ENCODE data around the gene CDH11. TPM values are rescaled to one million over a fixed set of nuclear protein-coding genes. Genes with fewer than 3 reads are reported as not detected.

The CDH11 gene
- total and polyA plus RNA-seq, 2 experiments from 2014 or later = 3.5 to 19.6 TPM

DNA sequence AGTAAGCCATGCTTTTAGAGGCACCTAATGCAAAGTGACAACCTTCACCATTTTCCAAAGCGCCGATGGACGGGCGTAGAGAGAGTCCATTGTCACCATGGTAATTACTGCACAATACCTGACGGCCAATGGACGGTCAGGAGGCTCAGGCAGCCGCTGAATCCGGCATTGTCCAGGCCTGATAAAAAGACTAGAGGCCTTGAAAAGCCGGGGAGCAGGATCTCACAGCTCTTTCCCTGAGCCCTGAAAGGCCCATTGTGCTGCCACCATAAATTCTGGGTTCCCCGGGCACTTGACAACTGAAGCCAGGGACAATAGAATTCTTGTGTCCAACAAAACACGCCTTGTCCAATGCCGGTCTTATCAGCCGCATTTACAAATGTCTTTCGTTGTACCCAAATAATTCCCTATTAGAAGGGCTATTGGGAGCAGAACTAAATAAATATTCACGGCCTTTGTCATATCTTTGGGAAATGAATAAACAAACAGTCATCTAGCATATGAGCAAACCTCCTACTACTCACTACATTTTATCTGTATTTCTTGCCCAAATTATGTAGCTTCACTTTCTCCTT lies 62.4 kb downstream of the CDH11 start:
- H3K27me3 ChIP-seq (ENCODE audit: insufficient read depth) = no peaks in the 10 kb centered on the region
- no peak for TF ChIP-seq CREB1 (CRISPR knock-in tag; IDR thresholded peaks at IDR 0.05; ENCODE audit: low read depth)
- TF ChIP-seq, protein P1, sequence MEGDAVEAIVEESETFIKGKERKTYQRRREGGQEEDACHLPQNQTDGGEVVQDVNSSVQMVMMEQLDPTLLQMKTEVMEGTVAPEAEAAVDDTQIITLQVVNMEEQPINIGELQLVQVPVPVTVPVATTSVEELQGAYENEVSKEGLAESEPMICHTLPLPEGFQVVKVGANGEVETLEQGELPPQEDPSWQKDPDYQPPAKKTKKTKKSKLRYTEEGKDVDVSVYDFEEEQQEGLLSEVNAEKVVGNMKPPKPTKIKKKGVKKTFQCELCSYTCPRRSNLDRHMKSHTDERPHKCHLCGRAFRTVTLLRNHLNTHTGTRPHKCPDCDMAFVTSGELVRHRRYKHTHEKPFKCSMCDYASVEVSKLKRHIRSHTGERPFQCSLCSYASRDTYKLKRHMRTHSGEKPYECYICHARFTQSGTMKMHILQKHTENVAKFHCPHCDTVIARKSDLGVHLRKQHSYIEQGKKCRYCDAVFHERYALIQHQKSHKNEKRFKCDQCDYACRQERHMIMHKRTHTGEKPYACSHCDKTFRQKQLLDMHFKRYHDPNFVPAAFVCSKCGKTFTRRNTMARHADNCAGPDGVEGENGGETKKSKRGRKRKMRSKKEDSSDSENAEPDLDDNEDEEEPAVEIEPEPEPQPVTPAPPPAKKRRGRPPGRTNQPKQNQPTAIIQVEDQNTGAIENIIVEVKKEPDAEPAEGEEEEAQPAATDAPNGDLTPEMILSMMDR (conservative IDR thresholded peaks at IDR 0.05; ENCODE audit: low read depth in 2 of 2) = no peak
- no peak for TF ChIP-seq EZH2 (IDR thresholded peaks at IDR 0.05; ENCODE audit: low read depth, unreplicated experiment)
- no peak for TF ChIP-seq STAT1 (IDR thresholded peaks at IDR 0.05; ENCODE audit: unreplicated experiment)
- TF ChIP-seq JUNB (IDR thresholded peaks at IDR 0.05; ENCODE audit: unreplicated experiment) = no peak
- no peak for TF ChIP-seq ZNF331 (CRISPR knock-in tag; IDR thresholded peaks at IDR 0.05; ENCODE audit: low read depth)
- no peak for TF ChIP-seq ZNF114 (CRISPR knock-in tag; IDR thresholded peaks at IDR 0.05)
- no peak for TF ChIP-seq NANOG (IDR thresholded peaks at IDR 0.05; ENCODE audit: borderline replicate concordance)
- TF ChIP-seq, protein P2, sequence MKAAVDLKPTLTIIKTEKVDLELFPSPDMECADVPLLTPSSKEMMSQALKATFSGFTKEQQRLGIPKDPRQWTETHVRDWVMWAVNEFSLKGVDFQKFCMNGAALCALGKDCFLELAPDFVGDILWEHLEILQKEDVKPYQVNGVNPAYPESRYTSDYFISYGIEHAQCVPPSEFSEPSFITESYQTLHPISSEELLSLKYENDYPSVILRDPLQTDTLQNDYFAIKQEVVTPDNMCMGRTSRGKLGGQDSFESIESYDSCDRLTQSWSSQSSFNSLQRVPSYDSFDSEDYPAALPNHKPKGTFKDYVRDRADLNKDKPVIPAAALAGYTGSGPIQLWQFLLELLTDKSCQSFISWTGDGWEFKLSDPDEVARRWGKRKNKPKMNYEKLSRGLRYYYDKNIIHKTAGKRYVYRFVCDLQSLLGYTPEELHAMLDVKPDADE (IDR thresholded peaks at IDR 0.05) = no peak
- no peak overlapping the region for H3K27ac ChIP-seq (ENCODE audit: low read depth)
- no peaks in the 10 kb centered on the region for H3K79me2 ChIP-seq (replicated peaks; ENCODE audit: insufficient read depth)
- no peaks in the 10 kb centered on the region for H4K20me1 ChIP-seq (replicated peaks; ENCODE audit: insufficient read depth)
- H3K4me1 ChIP-seq (ENCODE audit: insufficient read depth) = no peaks in the 10 kb centered on the region
- H3K27me3 Mint-ChIP-seq (ENCODE audit: insufficient read depth, low read depth, poor library complexity) = no peaks in the 10 kb centered on the region
- no peaks in the 10 kb centered on the region for H3K4me1 Mint-ChIP-seq
- H3F3A ChIP-seq (replicated peaks; ENCODE audit: low read depth) = no peaks in the 10 kb centered on the region
- H3K36me3 ChIP-seq (ENCODE audit: insufficient read depth) = no peaks in the 10 kb centered on the region
- no peak overlapping the region for H3K4me3 ChIP-seq
- no peaks in the 10 kb centered on the region for H3K9me2 ChIP-seq (ENCODE audit: insufficient read depth)
- H2AFZ ChIP-seq = no peak overlapping the region
- no peak for DNase-seq (ENCODE audit: low spot score)
- no peak for ATAC-seq
- H3K4me2 ChIP-seq = no peak overlapping the region
- no peak overlapping the region for H3K4me3 Mint-ChIP-seq
- no peak overlapping the region for H3K27ac Mint-ChIP-seq
- H3K9me3 Mint-ChIP-seq = no peaks in the 10 kb centered on the region
- H3K36me3 Mint-ChIP-seq (ENCODE audit: low read depth) = no peaks in the 10 kb centered on the region

DNA sequence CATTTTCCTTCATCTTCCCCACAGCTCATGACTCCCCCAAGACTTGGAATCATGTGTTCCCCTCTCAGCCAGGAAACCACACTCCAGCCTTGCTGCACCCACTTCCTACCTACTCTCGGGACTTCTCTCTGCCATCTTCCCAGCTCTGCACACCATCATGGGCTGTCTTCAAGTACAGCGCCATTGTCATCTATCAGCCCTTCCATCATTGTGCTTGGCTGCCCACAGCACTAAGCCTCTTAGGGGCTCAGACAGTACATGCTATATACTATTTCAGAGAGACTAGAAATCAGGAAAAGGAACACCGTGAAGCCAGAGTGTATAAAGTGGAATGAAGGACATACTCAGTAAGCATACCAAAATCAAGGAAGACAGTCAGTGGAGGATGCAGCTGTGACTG lies 64.7 kb downstream of the CDH11 start:
- Histone ChIP-seq H3K27me3 (ENCODE audit: insufficient read depth) (no peaks in the 10 kb centered on the region), H3K79me2 (replicated peaks; ENCODE audit: insufficient read depth) (no peaks in the 10 kb centered on the region), H4K20me1 (replicated peaks; ENCODE audit: insufficient read depth) (no peaks in the 10 kb centered on the region), H3K9me2 (ENCODE audit: insufficient read depth) (no peaks in the 10 kb centered on the region), H3K4me2 (no peak overlapping the region), H3K4me3 (no peak overlapping the region), H2AFZ (no peak overlapping the region), H3F3A (replicated peaks; ENCODE audit: low read depth) (no peaks in the 10 kb centered on the region), H3K36me3 (ENCODE audit: insufficient read depth) (no peaks in the 10 kb centered on the region), H3K4me1 (ENCODE audit: insufficient read depth) (no peaks in the 10 kb centered on the region), H3K27ac (ENCODE audit: low read depth) (no peak overlapping the region)
- H3K27ac Mint-ChIP-seq = no peak overlapping the region
- no peaks in the 10 kb centered on the region for H3K36me3 Mint-ChIP-seq (ENCODE audit: low read depth)
- DNase-seq (ENCODE audit: low spot score) = no peak
- no peaks in the 10 kb centered on the region for H3K27me3 Mint-ChIP-seq (ENCODE audit: insufficient read depth, low read depth, poor library complexity)
- H3K9me3 Mint-ChIP-seq = no peaks in the 10 kb centered on the region
- no peak overlapping the region for H3K4me3 Mint-ChIP-seq
- H3K4me1 Mint-ChIP-seq = no peaks in the 10 kb centered on the region
- ATAC-seq = no peak
- TF ChIP-seq EZH2 (IDR thresholded peaks at IDR 0.05; ENCODE audit: low read depth, unreplicated experiment) (no peak), JUNB (IDR thresholded peaks at IDR 0.05; ENCODE audit: unreplicated experiment) (no peak), NANOG (IDR thresholded peaks at IDR 0.05; ENCODE audit: borderline replicate concordance) (no peak), CREB1 (CRISPR knock-in tag; IDR thresholded peaks at IDR 0.05; ENCODE audit: low read depth) (no peak), ZNF331 (CRISPR knock-in tag; IDR thresholded peaks at IDR 0.05; ENCODE audit: low read depth) (no peak), STAT1 (IDR thresholded peaks at IDR 0.05; ENCODE audit: unreplicated experiment) (no peak), POLR2AphosphoS5 (IDR thresholded peaks at IDR 0.05; ENCODE audit: low read depth) (no peak)
- TF ChIP-seq, protein P2 (IDR thresholded peaks at IDR 0.05) = no peak
- TF ChIP-seq, protein P3, sequence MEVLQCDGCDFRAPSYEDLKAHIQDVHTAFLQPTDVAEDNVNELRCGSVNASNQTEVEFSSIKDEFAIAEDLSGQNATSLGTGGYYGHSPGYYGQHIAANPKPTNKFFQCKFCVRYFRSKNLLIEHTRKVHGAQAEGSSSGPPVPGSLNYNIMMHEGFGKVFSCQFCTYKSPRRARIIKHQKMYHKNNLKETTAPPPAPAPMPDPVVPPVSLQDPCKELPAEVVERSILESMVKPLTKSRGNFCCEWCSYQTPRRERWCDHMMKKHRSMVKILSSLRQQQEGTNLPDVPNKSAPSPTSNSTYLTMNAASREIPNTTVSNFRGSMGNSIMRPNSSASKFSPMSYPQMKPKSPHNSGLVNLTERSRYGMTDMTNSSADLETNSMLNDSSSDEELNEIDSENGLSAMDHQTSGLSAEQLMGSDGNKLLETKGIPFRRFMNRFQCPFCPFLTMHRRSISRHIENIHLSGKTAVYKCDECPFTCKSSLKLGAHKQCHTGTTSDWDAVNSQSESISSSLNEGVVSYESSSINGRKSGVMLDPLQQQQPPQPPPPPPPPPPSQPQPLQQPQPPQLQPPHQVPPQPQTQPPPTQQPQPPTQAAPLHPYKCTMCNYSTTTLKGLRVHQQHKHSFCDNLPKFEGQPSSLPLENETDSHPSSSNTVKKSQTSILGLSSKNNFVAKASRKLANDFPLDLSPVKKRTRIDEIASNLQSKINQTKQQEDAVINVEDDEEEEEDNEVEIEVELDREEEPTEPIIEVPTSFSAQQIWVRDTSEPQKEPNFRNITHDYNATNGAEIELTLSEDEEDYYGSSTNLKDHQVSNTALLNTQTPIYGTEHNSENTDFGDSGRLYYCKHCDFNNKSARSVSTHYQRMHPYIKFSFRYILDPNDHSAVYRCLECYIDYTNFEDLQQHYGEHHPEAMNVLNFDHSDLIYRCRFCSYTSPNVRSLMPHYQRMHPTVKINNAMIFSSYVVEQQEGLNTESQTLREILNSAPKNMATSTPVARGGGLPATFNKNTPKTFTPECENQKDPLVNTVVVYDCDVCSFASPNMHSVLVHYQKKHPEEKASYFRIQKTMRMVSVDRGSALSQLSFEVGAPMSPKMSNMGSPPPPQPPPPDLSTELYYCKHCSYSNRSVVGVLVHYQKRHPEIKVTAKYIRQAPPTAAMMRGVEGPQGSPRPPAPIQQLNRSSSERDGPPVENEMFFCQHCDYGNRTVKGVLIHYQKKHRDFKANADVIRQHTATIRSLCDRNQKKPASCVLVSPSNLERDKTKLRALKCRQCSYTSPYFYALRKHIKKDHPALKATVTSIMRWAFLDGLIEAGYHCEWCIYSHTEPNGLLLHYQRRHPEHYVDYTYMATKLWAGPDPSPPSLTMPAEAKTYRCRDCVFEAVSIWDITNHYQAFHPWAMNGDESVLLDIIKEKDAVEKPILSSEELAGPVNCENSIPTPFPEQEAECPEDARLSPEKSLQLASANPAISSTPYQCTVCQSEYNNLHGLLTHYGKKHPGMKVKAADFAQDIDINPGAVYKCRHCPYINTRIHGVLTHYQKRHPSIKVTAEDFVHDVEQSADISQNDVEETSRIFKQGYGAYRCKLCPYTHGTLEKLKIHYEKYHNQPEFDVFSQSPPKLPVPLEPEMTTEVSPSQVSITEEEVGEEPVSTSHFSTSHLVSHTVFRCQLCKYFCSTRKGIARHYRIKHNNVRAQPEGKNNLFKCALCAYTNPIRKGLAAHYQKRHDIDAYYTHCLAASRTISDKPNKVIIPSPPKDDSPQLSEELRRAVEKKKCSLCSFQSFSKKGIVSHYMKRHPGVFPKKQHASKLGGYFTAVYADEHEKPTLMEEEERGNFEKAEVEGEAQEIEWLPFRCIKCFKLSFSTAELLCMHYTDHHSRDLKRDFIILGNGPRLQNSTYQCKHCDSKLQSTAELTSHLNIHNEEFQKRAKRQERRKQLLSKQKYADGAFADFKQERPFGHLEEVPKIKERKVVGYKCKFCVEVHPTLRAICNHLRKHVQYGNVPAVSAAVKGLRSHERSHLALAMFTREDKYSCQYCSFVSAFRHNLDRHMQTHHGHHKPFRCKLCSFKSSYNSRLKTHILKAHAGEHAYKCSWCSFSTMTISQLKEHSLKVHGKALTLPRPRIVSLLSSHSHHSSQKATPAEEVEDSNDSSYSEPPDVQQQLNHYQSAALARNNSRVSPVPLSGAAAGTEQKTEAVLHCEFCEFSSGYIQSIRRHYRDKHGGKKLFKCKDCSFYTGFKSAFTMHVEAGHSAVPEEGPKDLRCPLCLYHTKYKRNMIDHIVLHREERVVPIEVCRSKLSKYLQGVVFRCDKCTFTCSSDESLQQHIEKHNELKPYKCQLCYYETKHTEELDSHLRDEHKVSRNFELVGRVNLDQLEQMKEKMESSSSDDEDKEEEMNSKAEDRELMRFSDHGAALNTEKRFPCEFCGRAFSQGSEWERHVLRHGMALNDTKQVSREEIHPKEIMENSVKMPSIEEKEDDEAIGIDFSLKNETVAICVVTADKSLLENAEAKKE (CRISPR knock-in tag; IDR thresholded peaks at IDR 0.05) = no peak
